ENCODE measurements around the gene NCOA5.

GRCh38 chr20:46065006-46065405, 24.8 kb downstream of the NCOA5 start:
- no peak for TF ChIP-seq ZNF274 (IDR thresholded peaks at IDR 0.05; ENCODE audit: low read depth, low read length)
- TF ChIP-seq YY1 (IDR thresholded peaks at IDR 0.05; ENCODE audit: insufficient read depth, insufficient read length): no peak
- no peak for TF ChIP-seq SUZ12 (IDR thresholded peaks at IDR 0.05; ENCODE audit: extremely low read depth, insufficient read depth, insufficient read length)

All from NT2/D1 (cell line).